Measurements from ENCODE around the gene PRDM5. TPM values are rescaled to one million over a fixed set of nuclear protein-coding genes. Genes with fewer than 3 reads are reported as not detected.

The PRDM5 gene
- total RNA-seq, 1 experiment from 2014 or later, result 8.3 TPM

- DNase-seq, result no peak
- CTCF ChIA-PET, result interaction anchor here (0.7 kb wide), 1 partner anchor 46 kb away, joined by 3 read pairs; no protein-coding TSS in a partner anchor
- no peak for TF ChIP-seq CTCF (IDR thresholded peaks at IDR 0.05; ENCODE audit: unreplicated experiment)
- Mint-ChIP-seq H3K4me1 (ENCODE audit: low read depth, unreplicated experiment) (no peaks in the 10 kb centered on the region), H3K36me3 (ENCODE audit: insufficient read depth, unreplicated experiment) (no peaks in the 10 kb centered on the region), H3K27ac (ENCODE audit: unreplicated experiment) (no peak overlapping the region), H3K27me3 (ENCODE audit: unreplicated experiment) (no peaks in the 10 kb centered on the region), H3K4me3 (ENCODE audit: low read depth, unreplicated experiment) (no peak overlapping the region), H3K9me3 (ENCODE audit: low read depth, unreplicated experiment) (no peaks in the 10 kb centered on the region)
- BruUV-seq (replicated peaks), result no TSS peak
- intact Hi-C loops (cut with micrococcal nuclease; ENCODE audit: unreplicated experiment), result no loop called here
Observed at GRCh38 chr4:120730777-120731320, 191.7 kb downstream of the PRDM5 start.

GRCh38 chr4:120728892-120729675, 193.4 kb downstream of the PRDM5 start:
- intact Hi-C loops (cut with micrococcal nuclease; ENCODE audit: unreplicated experiment), result no loop called here
- H3K4me3 Mint-ChIP-seq (ENCODE audit: low read depth, unreplicated experiment), result no peak overlapping the region
- no peak for DNase-seq
- no peak for TF ChIP-seq CTCF (IDR thresholded peaks at IDR 0.05; ENCODE audit: unreplicated experiment)
- CTCF ChIA-PET, result no interaction called here
- H3K36me3 Mint-ChIP-seq (ENCODE audit: insufficient read depth, unreplicated experiment), result no peaks in the 10 kb centered on the region
- H3K27ac Mint-ChIP-seq (ENCODE audit: unreplicated experiment), result no peak overlapping the region
- no peaks in the 10 kb centered on the region for H3K4me1 Mint-ChIP-seq (ENCODE audit: low read depth, unreplicated experiment)
- BruUV-seq (replicated peaks), result no TSS peak
- H3K9me3 Mint-ChIP-seq (ENCODE audit: low read depth, unreplicated experiment), result no peaks in the 10 kb centered on the region
- H3K27me3 Mint-ChIP-seq (ENCODE audit: unreplicated experiment), result no peaks in the 10 kb centered on the region

GRCh38 chr4:120725639-120726580, 196.6 kb downstream of the PRDM5 start:
- H3K27ac Mint-ChIP-seq (ENCODE audit: unreplicated experiment), result no peak overlapping the region
- H3K9me3 Mint-ChIP-seq (ENCODE audit: low read depth, unreplicated experiment), result no peaks in the 10 kb centered on the region
- BruUV-seq (replicated peaks), result no TSS peak
- no peaks in the 10 kb centered on the region for H3K27me3 Mint-ChIP-seq (ENCODE audit: unreplicated experiment)
- H3K4me3 Mint-ChIP-seq (ENCODE audit: low read depth, unreplicated experiment), result no peak overlapping the region
- intact Hi-C loops (cut with micrococcal nuclease; ENCODE audit: unreplicated experiment), result no loop called here
- TF ChIP-seq CTCF (IDR thresholded peaks at IDR 0.05; ENCODE audit: unreplicated experiment), result no peak
- no peaks in the 10 kb centered on the region for H3K4me1 Mint-ChIP-seq (ENCODE audit: low read depth, unreplicated experiment)
- CTCF ChIA-PET, result no interaction called here
- DNase-seq, result no peak
- no peaks in the 10 kb centered on the region for H3K36me3 Mint-ChIP-seq (ENCODE audit: insufficient read depth, unreplicated experiment)

GRCh38 chr4:120724656-120725055, 197.9 kb downstream of the PRDM5 start:
- CTCF ChIA-PET, result no interaction called here
- Mint-ChIP-seq H3K27me3 (ENCODE audit: unreplicated experiment) (no peaks in the 10 kb centered on the region), H3K4me1 (ENCODE audit: low read depth, unreplicated experiment) (no peaks in the 10 kb centered on the region), H3K9me3 (ENCODE audit: low read depth, unreplicated experiment) (no peaks in the 10 kb centered on the region), H3K4me3 (ENCODE audit: low read depth, unreplicated experiment) (no peak overlapping the region), H3K36me3 (ENCODE audit: insufficient read depth, unreplicated experiment) (no peaks in the 10 kb centered on the region), H3K27ac (ENCODE audit: unreplicated experiment) (no peak overlapping the region)
- TF ChIP-seq CTCF (IDR thresholded peaks at IDR 0.05; ENCODE audit: unreplicated experiment), result no peak
- no peak for DNase-seq
- intact Hi-C loops (cut with micrococcal nuclease; ENCODE audit: unreplicated experiment), result no loop called here
- no TSS peak for BruUV-seq (replicated peaks)
